Measurements from ENCODE around the gene GIPC3. TPM values are rescaled to one million over a fixed set of nuclear protein-coding genes. Genes with fewer than 3 reads are reported as not detected.

GIPC3 gene
- polyA plus RNA-seq, 1 of the 3 experiments (the other 2 are of a cell fraction): 0.20 TPM

DNA sequence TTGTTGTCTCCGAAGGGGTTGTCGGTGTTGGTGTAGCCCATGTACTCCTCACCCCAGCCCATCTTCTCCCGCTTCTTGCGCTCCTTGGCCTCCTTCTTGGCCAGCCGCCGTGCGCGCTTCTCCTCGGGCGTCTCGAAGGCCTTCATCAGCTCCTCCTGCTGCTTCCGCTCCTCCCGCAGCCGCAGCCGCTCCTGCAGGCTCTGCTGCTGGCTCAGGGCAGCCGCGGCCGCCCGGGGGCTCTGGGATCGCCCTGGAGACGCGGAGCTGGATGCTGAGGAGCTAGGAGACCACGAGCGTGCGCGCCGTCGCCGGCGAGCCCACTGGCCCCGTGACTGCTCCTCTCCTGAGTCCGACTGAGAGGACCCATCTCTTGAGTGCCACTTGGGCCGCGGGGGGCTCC lies 38.4 kb downstream of the GIPC3 start (continued):
- TF ChIP-seq, protein P1, sequence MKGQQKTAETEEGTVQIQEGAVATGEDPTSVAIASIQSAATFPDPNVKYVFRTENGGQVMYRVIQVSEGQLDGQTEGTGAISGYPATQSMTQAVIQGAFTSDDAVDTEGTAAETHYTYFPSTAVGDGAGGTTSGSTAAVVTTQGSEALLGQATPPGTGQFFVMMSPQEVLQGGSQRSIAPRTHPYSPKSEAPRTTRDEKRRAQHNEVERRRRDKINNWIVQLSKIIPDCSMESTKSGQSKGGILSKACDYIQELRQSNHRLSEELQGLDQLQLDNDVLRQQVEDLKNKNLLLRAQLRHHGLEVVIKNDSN (IDR thresholded peaks at IDR 0.05; ENCODE audit: borderline replicate concordance, low read depth): no peak

DNA sequence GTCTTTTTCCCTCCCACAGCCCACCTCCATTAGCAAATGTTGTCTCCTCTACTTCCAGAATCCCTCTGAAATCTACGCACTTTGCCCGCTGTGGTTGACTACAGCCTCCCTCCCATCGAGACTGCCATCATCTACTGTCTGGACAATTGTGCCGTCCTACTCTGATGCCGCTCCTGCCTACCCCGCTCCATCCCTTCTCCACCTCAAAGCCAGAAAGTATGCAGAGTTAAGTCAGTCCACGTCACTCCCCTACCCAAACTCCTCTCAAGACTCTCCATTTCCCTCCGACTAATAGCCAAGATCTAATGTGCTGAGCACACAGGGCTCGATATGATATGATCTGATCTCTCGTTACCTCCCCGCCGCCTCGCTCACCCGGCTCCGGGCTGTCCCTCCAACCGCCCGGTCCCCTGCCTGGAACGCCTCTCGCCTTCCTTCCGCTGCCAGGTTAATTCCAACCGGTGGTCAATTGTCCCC lies 40.8 kb downstream of the GIPC3 start:
- ChIA-PET CTCF (interaction anchor here (1.0 to 2.5 kb wide), 2 partner anchors 41 to 81 kb away, joined by 4 to 6 read pairs; partner anchors contain the start of gene GIPC3), POLR2A (no interaction called here)
- peak overlapping the region; percentile 85 to 94 for H3K4me3 ChIP-seq (ENCODE audit: low read depth in 2 of 2, low read length in 1 of 2)
- no peak overlapping the region; the same call in 1 of the 2 replicates for H2AFZ ChIP-seq (ENCODE audit: low read depth)
- H3K27me3 ChIP-seq (ENCODE audit: insufficient read depth): no peaks in the 10 kb centered on the region
- TF ChIP-seq NRF1 (IDR thresholded peaks at IDR 0.05; ENCODE audit: low read depth, low read length) (no peak), MXI1 (IDR thresholded peaks at IDR 0.05; ENCODE audit: low read depth, low read length) (no peak), TAF1 (IDR thresholded peaks at IDR 0.05; ENCODE audit: borderline replicate concordance, low read depth, low read length) (no peak), USF2 (IDR thresholded peaks at IDR 0.05; ENCODE audit: borderline replicate concordance, low read depth, low read length) (no peak), ELF1 (IDR thresholded peaks at IDR 0.05) (no peak), RXRA (IDR thresholded peaks at IDR 0.05; ENCODE audit: borderline replicate concordance, low read depth) (no peak), POLR2AphosphoS5 (IDR thresholded peaks at IDR 0.05; ENCODE audit: low read depth, low read length) (no peak), GATA2 (CRISPR knock-in tag; IDR thresholded peaks at IDR 0.05) (no peak), TEAD4 (IDR thresholded peaks at IDR 0.05; ENCODE audit: borderline replicate concordance, insufficient read depth) (no peak), EP300 (IDR thresholded peaks at IDR 0.05; ENCODE audit: borderline replicate concordance in 1 of 2, low read depth in 1 of 2, low read length in 1 of 2) (no peak), RCOR1 (IDR thresholded peaks at IDR 0.05; ENCODE audit: low read length) (no peak), EZH2phosphoT487 (IDR thresholded peaks at IDR 0.05; ENCODE audit: borderline replicate concordance, low read depth) (no peak), MEF2A (IDR thresholded peaks at IDR 0.05; ENCODE audit: borderline replicate concordance, low read depth) (no peak)
- TF ChIP-seq, protein P2, sequence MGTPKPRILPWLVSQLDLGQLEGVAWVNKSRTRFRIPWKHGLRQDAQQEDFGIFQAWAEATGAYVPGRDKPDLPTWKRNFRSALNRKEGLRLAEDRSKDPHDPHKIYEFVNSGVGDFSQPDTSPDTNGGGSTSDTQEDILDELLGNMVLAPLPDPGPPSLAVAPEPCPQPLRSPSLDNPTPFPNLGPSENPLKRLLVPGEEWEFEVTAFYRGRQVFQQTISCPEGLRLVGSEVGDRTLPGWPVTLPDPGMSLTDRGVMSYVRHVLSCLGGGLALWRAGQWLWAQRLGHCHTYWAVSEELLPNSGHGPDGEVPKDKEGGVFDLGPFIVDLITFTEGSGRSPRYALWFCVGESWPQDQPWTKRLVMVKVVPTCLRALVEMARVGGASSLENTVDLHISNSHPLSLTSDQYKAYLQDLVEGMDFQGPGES (IDR thresholded peaks at IDR 0.05; ENCODE audit: low read depth, low read length): no peak
- TF ChIP-seq, protein P3, sequence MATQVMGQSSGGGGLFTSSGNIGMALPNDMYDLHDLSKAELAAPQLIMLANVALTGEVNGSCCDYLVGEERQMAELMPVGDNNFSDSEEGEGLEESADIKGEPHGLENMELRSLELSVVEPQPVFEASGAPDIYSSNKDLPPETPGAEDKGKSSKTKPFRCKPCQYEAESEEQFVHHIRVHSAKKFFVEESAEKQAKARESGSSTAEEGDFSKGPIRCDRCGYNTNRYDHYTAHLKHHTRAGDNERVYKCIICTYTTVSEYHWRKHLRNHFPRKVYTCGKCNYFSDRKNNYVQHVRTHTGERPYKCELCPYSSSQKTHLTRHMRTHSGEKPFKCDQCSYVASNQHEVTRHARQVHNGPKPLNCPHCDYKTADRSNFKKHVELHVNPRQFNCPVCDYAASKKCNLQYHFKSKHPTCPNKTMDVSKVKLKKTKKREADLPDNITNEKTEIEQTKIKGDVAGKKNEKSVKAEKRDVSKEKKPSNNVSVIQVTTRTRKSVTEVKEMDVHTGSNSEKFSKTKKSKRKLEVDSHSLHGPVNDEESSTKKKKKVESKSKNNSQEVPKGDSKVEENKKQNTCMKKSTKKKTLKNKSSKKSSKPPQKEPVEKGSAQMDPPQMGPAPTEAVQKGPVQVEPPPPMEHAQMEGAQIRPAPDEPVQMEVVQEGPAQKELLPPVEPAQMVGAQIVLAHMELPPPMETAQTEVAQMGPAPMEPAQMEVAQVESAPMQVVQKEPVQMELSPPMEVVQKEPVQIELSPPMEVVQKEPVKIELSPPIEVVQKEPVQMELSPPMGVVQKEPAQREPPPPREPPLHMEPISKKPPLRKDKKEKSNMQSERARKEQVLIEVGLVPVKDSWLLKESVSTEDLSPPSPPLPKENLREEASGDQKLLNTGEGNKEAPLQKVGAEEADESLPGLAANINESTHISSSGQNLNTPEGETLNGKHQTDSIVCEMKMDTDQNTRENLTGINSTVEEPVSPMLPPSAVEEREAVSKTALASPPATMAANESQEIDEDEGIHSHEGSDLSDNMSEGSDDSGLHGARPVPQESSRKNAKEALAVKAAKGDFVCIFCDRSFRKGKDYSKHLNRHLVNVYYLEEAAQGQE (IDR thresholded peaks at IDR 0.05; ENCODE audit: low read depth, low read length): no peak
- TF ChIP-seq, protein P4, sequence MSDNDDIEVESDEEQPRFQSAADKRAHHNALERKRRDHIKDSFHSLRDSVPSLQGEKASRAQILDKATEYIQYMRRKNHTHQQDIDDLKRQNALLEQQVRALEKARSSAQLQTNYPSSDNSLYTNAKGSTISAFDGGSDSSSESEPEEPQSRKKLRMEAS (IDR thresholded peaks at IDR 0.05; ENCODE audit: low read depth): no peak
- TF ChIP-seq, protein P5, sequence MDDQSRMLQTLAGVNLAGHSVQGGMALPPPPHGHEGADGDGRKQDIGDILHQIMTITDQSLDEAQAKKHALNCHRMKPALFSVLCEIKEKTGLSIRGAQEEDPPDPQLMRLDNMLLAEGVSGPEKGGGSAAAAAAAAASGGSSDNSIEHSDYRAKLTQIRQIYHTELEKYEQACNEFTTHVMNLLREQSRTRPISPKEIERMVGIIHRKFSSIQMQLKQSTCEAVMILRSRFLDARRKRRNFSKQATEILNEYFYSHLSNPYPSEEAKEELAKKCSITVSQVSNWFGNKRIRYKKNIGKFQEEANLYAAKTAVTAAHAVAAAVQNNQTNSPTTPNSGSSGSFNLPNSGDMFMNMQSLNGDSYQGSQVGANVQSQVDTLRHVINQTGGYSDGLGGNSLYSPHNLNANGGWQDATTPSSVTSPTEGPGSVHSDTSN (IDR thresholded peaks at IDR 0.05): no peak
- no peak for DNase-seq
- no peaks in the 10 kb centered on the region for H3K9me3 ChIP-seq
- peak overlapping the region; percentile 99 for H3K4me2 ChIP-seq
- no peaks in the 10 kb centered on the region for H3K9me2 ChIP-seq
- H3K4me1 ChIP-seq (ENCODE audit: control insufficient read depth in 1 of 2, insufficient read depth in 2 of 2, low read depth in 1 of 2, low read length in 1 of 2): peaks cover 8 to 11% of the 10 kb centered on the region in 2 experiments; a peak in 2 of 4 replicates
- H3F3A ChIP-seq (replicated peaks; ENCODE audit: insufficient read depth): peaks cover 8% of the 10 kb centered on the region
- peak overlapping the region; percentile 86 for H3K9ac ChIP-seq
- whole genome bisulfite sequencing (ENCODE audit: low lambda C conversion rate): under 1% methylated on average over 20 of the region's 21 CpGs
- H3K79me2 ChIP-seq (ENCODE audit: insufficient read depth): peaks cover 38% of the 10 kb centered on the region
- peaks cover 17% of the 10 kb centered on the region for H4K20me1 ChIP-seq (ENCODE audit: insufficient read depth)
- peak overlapping the region in 1 of 2 experiments; percentile 88; a peak in 3 of 4 replicates for H3K27ac ChIP-seq (ENCODE audit: low read depth in 2 of 2, low read length in 1 of 2)
- H3K36me3 ChIP-seq (replicated peaks in 1 of 2; ENCODE audit: control insufficient read depth in 1 of 2, insufficient read depth in 2 of 2, low read length in 1 of 2): peaks cover 0 to 7% of the 10 kb centered on the region in 2 experiments

All from SK-N-SH (cell line).